B cell (primary cell): ENCODE measurements around the gene ZFP62. TPM values are rescaled to one million over a fixed set of nuclear protein-coding genes. Genes with fewer than 3 reads are reported as not detected.
A peak's percentile ranks its signal among the peaks of the same experiment; 100 is the strongest.

Experiments
- ATAC-seq: fragments of 200-7000 bp; cut with Tn5 transposase; one replicate; pipeline ENCODE4 v1.10.0; 2021; ENCODE audit warnings: low read depth, mild to moderate bottlenecking, moderate number of reproducible peaks, moderate library complexity
- CTCF ChIA-PET: fragments of 350-600 bp; sonication (Branson Sonifier 250); formaldehyde crosslinking; loops from one replicate; lab custom pipeline; 2021; ENCODE audit warnings: antibody characterized with exemption, inconsistent platforms; lab: Charles Lee
- POLR2A ChIA-PET: fragments of 350-600 bp; sonication (Branson Sonifier 250); formaldehyde crosslinking; loops from one replicate; lab custom pipeline; 2021; ENCODE audit warnings: antibody characterized with exemption; lab: Charles Lee
- DNase-seq: peaks from one replicate; pipeline ENCODE4 v3.0.0; 2013
- H2AFZ ChIP-seq: 2 replicates; pipeline ENCODE4 v1.6.1; 2012; ENCODE audit warnings: mild to moderate bottlenecking, low read depth, low read length; ENCODE audit not compliant: insufficient read depth, poor library complexity, severe bottlenecking
- H3K27ac ChIP-seq, 2 donors: 1 replicate in 1 of 2; 2 replicates in 1 of 2; pipeline ENCODE4 v1.5.1; 2012 to 2013; ENCODE audit warnings: low read length in 2 of 2, mild to moderate bottlenecking in 2 of 2, moderate library complexity in 1 of 2
- H3K27me3 ChIP-seq, 4 experiments: fragments of 200-600 bp in 1 of 4; sonication (generic) in 1 of 4; replicated peaks in 1 of 4; 1 replicate in 2 of 4; 2 replicates in 2 of 4; pipeline versions ENCODE4 v1.6.1 to v1.7.0; 2013 to 2016; ENCODE audit warnings: low read length in 3 of 4, mild to moderate bottlenecking in 2 of 4, mixed read lengths in 1 of 4, moderate library complexity in 1 of 4; ENCODE audit not compliant: insufficient read depth in 4 of 4, control insufficient read depth in 3 of 4; ENCODE audit errors: control extremely low read depth in 1 of 4
- H3K36me3 ChIP-seq, 2 experiments: replicated peaks in 1 of 2; 1 replicate in 1 of 2; 2 replicates in 1 of 2; pipeline versions ENCODE4 v1.6.1 to v1.7.1; 2013; ENCODE audit warnings: low read length in 1 of 2; ENCODE audit not compliant: insufficient read depth in 2 of 2, control insufficient read depth in 1 of 2; ENCODE audit errors: control extremely low read depth in 1 of 2, extremely low read depth in 1 of 2
- H3K4me1 ChIP-seq, 2 donors: fragments of 200-600 bp in 1 of 2; sonication (generic) in 1 of 2; 1 replicate in 1 of 2; 2 replicates in 1 of 2; pipeline versions ENCODE4 v1.5.1 to v1.6.1; 2013 to 2017; ENCODE audit warnings: low read length in 2 of 2; ENCODE audit not compliant: control insufficient read depth in 2 of 2, insufficient read depth in 2 of 2
- H3K4me2 ChIP-seq: replicated peaks from 2 replicates; pipeline ENCODE3; 2012; ENCODE audit warnings: mild to moderate bottlenecking, low read depth, low read length; ENCODE audit not compliant: poor library complexity, severe bottlenecking
- H3K4me3 ChIP-seq, 5 experiments: fragments of 200-600 bp in 1 of 5; sonication (generic) in 1 of 5; 1 replicate in 3 of 5; 2 replicates in 2 of 5; pipeline versions ENCODE4 v1.5.1 to v1.7.0; 2011 to 2016; ENCODE audit warnings: low read length in 4 of 5, mild to moderate bottlenecking in 4 of 5, low read depth in 2 of 5, control low read depth in 1 of 5, moderate library complexity in 1 of 5; ENCODE audit not compliant: insufficient read depth in 1 of 5; ENCODE audit errors: control extremely low read depth in 1 of 5, extremely low read depth in 1 of 5
- H3K79me2 ChIP-seq: fragments of 200-600 bp; sonication (generic); one replicate; pipeline ENCODE4 v1.6.0; 2016; ENCODE audit warnings: low read length; ENCODE audit not compliant: control insufficient read depth, insufficient read depth
- H3K9ac ChIP-seq: fragments of 200-600 bp; sonication (generic); 2 replicates; pipeline ENCODE4 v1.6.1; 2017; ENCODE audit warnings: mild to moderate bottlenecking, low read length, moderate library complexity
- H3K9me3 ChIP-seq, 3 donors: one replicate each; pipeline versions ENCODE4 v1.6.1 to v1.7.1; 2013; ENCODE audit warnings: low read length in 2 of 3; ENCODE audit not compliant: control insufficient read depth in 2 of 3, insufficient read depth in 1 of 3; ENCODE audit errors: control extremely low read depth in 1 of 3
- H4K20me1 ChIP-seq: 2 replicates; pipeline ENCODE4 v1.6.0; 2012; ENCODE audit warnings: mild to moderate bottlenecking, low read length; ENCODE audit not compliant: insufficient read depth, control insufficient read depth, poor library complexity, severe bottlenecking
- H3K27ac Mint-ChIP-seq: one replicate; pipeline ENCODE4 v1.8.0; 2021; ENCODE audit warnings: mixed read lengths
- H3K27me3 Mint-ChIP-seq: one replicate; pipeline ENCODE4 v1.8.0; 2021; ENCODE audit warnings: mixed read lengths
- H3K4me1 Mint-ChIP-seq: one replicate; pipeline ENCODE4 v1.8.0; 2021; ENCODE audit warnings: mixed read lengths
- H3K4me3 Mint-ChIP-seq: one replicate; pipeline ENCODE4 v1.8.0; 2021; ENCODE audit warnings: mixed read lengths
- H3K9me3 Mint-ChIP-seq: one replicate; pipeline ENCODE4 v1.8.0; 2022; ENCODE audit warnings: mixed read lengths; ENCODE audit not compliant: insufficient read depth
- CTCF ChIP-seq: fragments of 200-600 bp; IDR thresholded peaks from one replicate; pipeline ENCODE4 v1.8.0; 2022; ENCODE audit warnings: antibody characterized with exemption, mild to moderate bottlenecking
- EZH2 ChIP-seq: IDR thresholded peaks from 2 replicates; pipeline ENCODE4 v1.6.1; 2012; ENCODE audit warnings: borderline replicate concordance, low read depth, mild to moderate bottlenecking, moderate library complexity, low read length; ENCODE audit not compliant: insufficient read depth, poor library complexity, severe bottlenecking
- WGBS: methylation state at CpG from one replicate; pipeline ENCODE4 v1.1.5; 2013; ENCODE audit warnings: missing lambda C conversion rate; ENCODE audit not compliant: insufficient coverage; 5-methylcytosine and 5-hydroxymethylcytosine counted together
- intact Hi-C: fragments of 100-400 bp; cut with micrococcal nuclease; formaldehyde crosslinking; loops from one replicate; pipeline ENCODE4 v1.10.0; 2022
- polyA plus RNA-seq: library from polyadenylated mRNA; depleted of rRNA; stranded (reverse); fragments of >200 nt; gene quantifications from 2 replicates; pipeline ENCODE4 v1.2.3, GENCODE V29; 2012
- small RNA-seq: library from RNA; depleted of rRNA; stranded (forward); fragments of <200 nt; gene quantifications from one replicate; pipeline ENCODE3, GENCODE V24; 2012; ENCODE audit warnings: low replicate concordance, low read depth; ENCODE audit not compliant: insufficient read length
- total RNA-seq, 2 donors: library from RNA; stranded (reverse); fragments of 120-200 nt in 1 of 2; gene quantifications; 1 replicate in 1 of 2; 2 replicates in 1 of 2; pipeline versions ENCODE4 v1.2.3 to v1.2.4, GENCODE V29; 2013 to 2022

Gene ZFP62
- total and polyA plus RNA-seq, 2 donors (not counting 1 experiment from before 2014, with no cell fraction given): 19.1 to 61.8 TPM

GRCh38 chr5:180799194-180799593, 61.9 kb downstream of the ZFP62 start:
- H3K36me3 ChIP-seq: peaks cover 16 to 60% of the 10 kb centered on the region in 2 experiments
- H3K79me2 ChIP-seq: peaks cover 87% of the 10 kb centered on the region
- peaks cover 77% of the 10 kb centered on the region for H3K4me1 Mint-ChIP-seq
- POLR2A ChIA-PET: interaction anchor here (1.3 kb wide), 1 partner anchor 11 kb away, joined by 3 read pairs; no protein-coding TSS in a partner anchor
- H3K9me3 ChIP-seq: no peaks in the 10 kb centered on the region
- peak overlapping the region; percentile 90 for H3K4me2 ChIP-seq
- peak overlapping the region; percentile 14 for H3K9ac ChIP-seq
- H3K9me3 Mint-ChIP-seq: no peaks in the 10 kb centered on the region
- H3K27me3 Mint-ChIP-seq: no peaks in the 10 kb centered on the region
- no peak overlapping the region for H3K4me3 ChIP-seq
- H3K4me3 Mint-ChIP-seq: peak overlapping the region; percentile 86
- peak overlapping the region; percentile 56 for H3K27ac Mint-ChIP-seq
- H2AFZ ChIP-seq: no peak overlapping the region
- H3K27ac ChIP-seq: peak overlapping the region in 1 of 2 donors; percentile 45
- H3K27me3 ChIP-seq: no peaks in the 10 kb centered on the region
- H3K4me1 ChIP-seq: peaks cover 64 to 67% of the 10 kb centered on the region in 2 donors
- WGBS: 89% methylated on average over 4 of the region's 4 CpGs
- TF ChIP-seq CTCF (no peak), EZH2 (no peak)
- no peak for DNase-seq
- no peak for ATAC-seq
- CTCF ChIA-PET: interaction anchor here (0.6 to 3.1 kb wide), 4 partner anchors 14 to 77 kb away, joined by 3 to 11 read pairs (median 6); no protein-coding TSS in a partner anchor
- H4K20me1 ChIP-seq: peaks cover 82% of the 10 kb centered on the region
- intact Hi-C loops: no loop called here

GRCh38 chr5:180798193-180798592, 62.9 kb downstream of the ZFP62 start:
- POLR2A ChIA-PET: no interaction called here
- peak overlapping the region; percentile 14 for H3K9ac ChIP-seq
- peaks cover 80% of the 10 kb centered on the region for H3K4me1 Mint-ChIP-seq

More at GRCh38 chr5:180798193-180798592, 62.9 kb downstream of the ZFP62 start:
- H3K4me2 ChIP-seq: peak overlapping the region; percentile 90
- no peaks in the 10 kb centered on the region for H3K9me3 ChIP-seq
- H4K20me1 ChIP-seq: peaks cover 88% of the 10 kb centered on the region
- no peaks in the 10 kb centered on the region for H3K9me3 Mint-ChIP-seq
- no peak overlapping the region for H3K4me3 ChIP-seq
- H3K4me3 Mint-ChIP-seq: peak overlapping the region; percentile 15
- DNase-seq (no peak), ATAC-seq (no peak)
- no peak overlapping the region for H3K27ac Mint-ChIP-seq
- WGBS: 82% methylated on average over 11 of the region's 11 CpGs
- no peaks in the 10 kb centered on the region for H3K27me3 ChIP-seq
- intact Hi-C loops: no loop called here
- H3K27me3 Mint-ChIP-seq: no peaks in the 10 kb centered on the region
- H2AFZ ChIP-seq: no peak overlapping the region
- CTCF ChIA-PET: interaction anchor here (0.6 to 0.7 kb wide), 2 partner anchors 63 to 427 kb away, joined by 3 read pairs; no protein-coding TSS in a partner anchor
- peak overlapping the region in 1 of 2 donors; percentile 45 for H3K27ac ChIP-seq
- TF ChIP-seq CTCF (no peak), EZH2 (no peak)
- peaks cover 69 to 71% of the 10 kb centered on the region in 2 donors for H3K4me1 ChIP-seq
- peaks cover 97% of the 10 kb centered on the region for H3K79me2 ChIP-seq
- peaks cover 16 to 64% of the 10 kb centered on the region in 2 experiments for H3K36me3 ChIP-seq

Small RNA genes within 50 kb of the gene (small RNA-seq; reads per million reads assigned to genes)
- not detected for gene RF00019

Other genes with a start within 250 kb of the ZFP62 start
- not detected in 2 replicates for gene FLT4, start 211.7 kb downstream of the ZFP62 start, total RNA-seq
- 0.01 and 0.61 TPM in 2 replicates for gene FLT4, start 211.7 kb downstream of the ZFP62 start, polyA plus RNA-seq
- gene OR2Y1, start 121.2 kb downstream of the ZFP62 start, total RNA-seq: not detected in 2 replicates
- gene OR2Y1, start 121.2 kb downstream of the ZFP62 start, polyA plus RNA-seq: not detected in 2 replicates
- gene MGAT1, start 58.5 kb downstream of the ZFP62 start, total RNA-seq: 140 and 144 TPM in 2 replicates
- 81.2 and 82.7 TPM in 2 replicates for gene MGAT1, start 58.5 kb downstream of the ZFP62 start, polyA plus RNA-seq
- gene BTNL8, start 37.9 kb upstream of the ZFP62 start, total RNA-seq: not detected in 2 replicates
- not detected in 2 replicates for gene BTNL8, start 37.9 kb upstream of the ZFP62 start, polyA plus RNA-seq
- gene BTNL3, start 127.6 kb upstream of the ZFP62 start, total RNA-seq: not detected in 2 replicates
- not detected in 2 replicates for gene BTNL3, start 127.6 kb upstream of the ZFP62 start, polyA plus RNA-seq
- 160 and 173 TPM in 2 replicates for gene BTNL9, start 179.0 kb upstream of the ZFP62 start, total RNA-seq
- gene BTNL9, start 179.0 kb upstream of the ZFP62 start, polyA plus RNA-seq: 18.4 and 40.7 TPM in 2 replicates